ENCODE measurements around the gene PPP1R37.

DNA sequence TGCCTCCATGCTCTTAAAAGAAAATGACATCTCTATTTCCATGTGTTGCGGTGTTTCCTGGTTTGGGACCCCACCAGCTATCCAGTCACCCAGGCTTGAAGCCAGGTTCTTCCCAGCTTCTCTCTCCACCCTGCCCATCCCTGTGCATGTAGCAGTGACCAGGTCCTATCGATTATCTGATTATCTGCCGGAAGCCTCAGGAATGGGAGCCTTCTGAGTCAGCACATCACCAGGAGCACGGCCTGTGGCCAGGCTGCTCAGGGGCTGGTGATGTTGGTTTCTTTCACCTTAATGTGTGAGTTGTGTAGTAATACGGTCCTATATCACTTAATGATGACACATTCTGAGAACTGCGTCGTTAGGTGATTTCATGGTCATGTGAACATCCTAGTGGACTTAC lies 33.7 kb downstream of the PPP1R37 start:
- TF ChIP-seq, protein P1, sequence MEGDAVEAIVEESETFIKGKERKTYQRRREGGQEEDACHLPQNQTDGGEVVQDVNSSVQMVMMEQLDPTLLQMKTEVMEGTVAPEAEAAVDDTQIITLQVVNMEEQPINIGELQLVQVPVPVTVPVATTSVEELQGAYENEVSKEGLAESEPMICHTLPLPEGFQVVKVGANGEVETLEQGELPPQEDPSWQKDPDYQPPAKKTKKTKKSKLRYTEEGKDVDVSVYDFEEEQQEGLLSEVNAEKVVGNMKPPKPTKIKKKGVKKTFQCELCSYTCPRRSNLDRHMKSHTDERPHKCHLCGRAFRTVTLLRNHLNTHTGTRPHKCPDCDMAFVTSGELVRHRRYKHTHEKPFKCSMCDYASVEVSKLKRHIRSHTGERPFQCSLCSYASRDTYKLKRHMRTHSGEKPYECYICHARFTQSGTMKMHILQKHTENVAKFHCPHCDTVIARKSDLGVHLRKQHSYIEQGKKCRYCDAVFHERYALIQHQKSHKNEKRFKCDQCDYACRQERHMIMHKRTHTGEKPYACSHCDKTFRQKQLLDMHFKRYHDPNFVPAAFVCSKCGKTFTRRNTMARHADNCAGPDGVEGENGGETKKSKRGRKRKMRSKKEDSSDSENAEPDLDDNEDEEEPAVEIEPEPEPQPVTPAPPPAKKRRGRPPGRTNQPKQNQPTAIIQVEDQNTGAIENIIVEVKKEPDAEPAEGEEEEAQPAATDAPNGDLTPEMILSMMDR (IDR thresholded peaks at IDR 0.05; ENCODE audit: low read depth, low read length, poor library complexity, severe bottlenecking), result no peak
- no peak for TF ChIP-seq EZH2phosphoT487 (IDR thresholded peaks at IDR 0.05; ENCODE audit: borderline replicate concordance, low read length)
